Activated effector memory CD4-positive, alpha-beta T cell treated with anti-CD3 and anti-CD28 coated beads, Interleukin-2, amount 50 U/mL, for 16 hours (primary cell): Measurements from ENCODE around the gene TMEM272.
"Not testable (repeated sequence)": the region's sequence is repeated elsewhere in the genome, so short reads cannot be mapped to it uniquely, and the experiment has no call there.

ENCODE experiments used
- DNase-seq: peaks from one replicate; pipeline ENCODE4 v3.0.0-alpha.2; 2020

The TMEM272 gene

DNA sequence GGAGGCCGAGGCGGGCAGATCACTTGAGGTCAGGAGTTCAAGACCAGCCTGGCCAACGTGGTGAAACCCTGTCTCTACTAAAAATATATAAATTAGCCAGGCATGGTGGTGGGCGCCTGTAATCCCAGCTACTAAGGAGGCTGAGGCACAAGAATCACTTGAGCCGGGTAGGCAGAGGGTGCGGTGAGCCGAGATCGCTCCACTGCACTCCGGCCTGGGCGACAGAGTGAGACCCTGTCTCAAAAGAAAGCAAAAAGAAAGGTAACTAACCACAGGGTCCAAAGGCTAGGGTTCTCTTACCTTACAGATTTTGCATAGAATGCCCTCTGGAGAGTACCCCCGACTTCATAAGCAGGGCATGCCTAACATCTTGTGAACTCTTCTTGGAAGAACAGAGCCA lies 20.3 kb downstream of the TMEM272 start:
- not testable (repeated sequence) for DNase-seq

DNA sequence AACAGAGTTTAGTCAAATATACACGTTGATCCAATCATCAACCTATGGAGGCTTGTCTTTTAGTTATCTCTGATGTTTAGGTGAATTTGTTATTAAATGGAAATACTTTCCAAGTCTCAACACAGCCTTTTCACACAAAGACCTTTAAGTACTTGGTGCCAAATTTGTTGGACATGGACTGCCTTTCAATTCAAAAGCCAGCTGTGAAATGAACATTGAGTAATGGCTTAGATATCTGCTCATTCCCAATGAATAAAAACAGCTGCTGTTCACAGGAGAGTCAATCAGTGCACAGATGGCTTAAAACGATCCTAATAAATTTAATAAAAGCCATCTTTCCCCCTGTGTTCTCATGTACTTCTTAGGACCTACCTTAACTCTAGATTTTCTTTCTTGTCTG lies 21.1 kb downstream of the TMEM272 start:
- no peak for DNase-seq

DNA sequence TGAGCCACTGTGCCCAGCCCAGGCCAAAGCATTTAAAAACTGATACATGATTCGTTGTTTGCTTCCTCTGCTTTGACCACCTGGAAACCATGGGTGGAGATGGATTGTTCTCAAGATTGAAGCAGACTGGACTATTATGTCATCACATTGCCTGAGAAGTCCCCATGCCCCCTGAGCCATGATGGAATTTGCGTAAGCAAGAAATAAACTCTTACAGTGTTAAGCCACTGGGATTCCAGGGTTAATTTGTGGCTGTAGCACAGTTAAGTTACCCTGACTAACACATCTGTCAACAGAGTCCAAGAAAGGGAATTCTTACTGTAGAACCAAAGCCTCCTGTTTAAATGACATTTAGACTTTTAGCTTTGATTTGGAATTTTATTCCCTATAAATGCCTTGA lies 21.6 kb downstream of the TMEM272 start:
- DNase-seq = no peak

DNA sequence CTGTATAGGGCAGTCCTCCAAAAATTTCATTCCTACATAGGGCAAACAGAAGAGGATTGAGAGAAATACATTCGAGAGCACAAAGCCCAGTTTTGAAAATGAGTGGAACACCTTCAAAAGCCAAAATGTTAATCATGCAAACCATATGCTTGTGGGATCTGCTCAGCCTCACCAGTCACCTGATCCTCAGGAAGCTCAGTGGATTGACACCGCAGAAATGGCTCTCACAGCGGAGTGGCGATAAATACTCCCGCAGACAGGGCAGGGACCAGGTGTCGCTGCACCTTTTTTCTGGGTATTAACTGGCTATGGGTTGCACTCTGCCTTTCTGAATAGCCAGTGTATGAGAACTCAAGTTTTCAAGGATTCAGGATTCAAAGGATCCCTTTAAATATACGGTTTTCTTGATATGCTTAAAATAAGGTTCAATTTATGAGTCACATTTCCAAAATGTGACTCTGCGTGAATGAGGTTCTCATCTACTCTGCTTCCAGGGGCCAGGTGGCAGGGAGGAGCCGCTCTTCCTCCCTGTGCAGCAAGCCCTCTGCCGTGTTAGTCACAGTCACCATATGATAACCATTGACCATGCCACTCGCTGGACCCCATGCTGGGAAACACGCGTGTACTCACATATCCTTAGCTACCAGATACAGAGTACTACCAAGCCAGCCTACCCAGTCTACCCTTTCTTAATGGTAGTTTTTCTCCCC lies 22.7 kb downstream of the TMEM272 start:
- peak; percentile 71 for DNase-seq

DNA sequence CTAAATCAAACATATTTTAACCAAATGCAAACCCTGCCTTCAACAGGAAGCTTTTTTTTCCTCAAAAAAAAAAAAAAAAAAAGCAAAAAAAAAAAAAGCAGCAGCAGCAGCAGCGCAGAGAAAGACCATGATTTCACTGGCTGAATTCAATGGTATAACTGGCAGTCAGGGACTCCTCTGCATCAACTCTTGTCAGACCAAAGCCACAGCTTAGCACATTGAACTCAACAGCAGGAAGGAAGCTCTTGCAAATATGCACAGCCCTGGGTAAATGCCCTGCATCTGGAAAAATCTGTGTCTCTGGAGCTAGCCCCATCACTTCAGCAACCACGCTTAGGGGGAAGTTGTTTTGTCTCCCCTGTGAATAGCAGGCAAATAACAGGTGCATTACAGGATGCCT lies 23.4 kb downstream of the TMEM272 start:
- DNase-seq = no peak

DNA sequence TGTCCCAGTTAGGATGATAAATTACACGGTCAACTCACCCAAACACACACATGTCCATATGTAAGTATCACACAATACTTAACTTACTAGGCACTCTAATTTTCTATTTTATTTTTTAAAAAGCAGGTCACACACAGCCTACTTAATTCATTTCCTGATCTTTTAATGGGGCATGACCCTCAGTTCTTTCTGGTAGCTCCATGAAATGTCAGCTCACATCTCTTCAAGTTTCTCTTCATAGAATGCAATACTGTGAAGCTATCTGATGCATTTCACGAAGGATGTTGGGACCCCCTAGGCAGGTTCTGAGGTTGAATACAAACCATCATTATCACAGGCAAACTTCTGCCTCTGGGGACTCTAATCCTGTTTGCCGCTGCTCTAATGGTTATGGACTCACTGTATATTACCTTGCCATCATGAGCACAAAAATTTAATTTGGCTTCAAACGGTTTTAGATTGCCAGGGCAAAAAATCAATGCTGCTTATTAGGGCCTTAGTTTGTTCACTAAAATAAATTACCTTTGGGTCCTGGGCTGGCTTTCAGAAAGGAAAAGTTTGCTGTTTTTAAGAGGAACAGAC lies 24.9 kb downstream of the TMEM272 start:
- peak; percentile 21 for DNase-seq

DNA sequence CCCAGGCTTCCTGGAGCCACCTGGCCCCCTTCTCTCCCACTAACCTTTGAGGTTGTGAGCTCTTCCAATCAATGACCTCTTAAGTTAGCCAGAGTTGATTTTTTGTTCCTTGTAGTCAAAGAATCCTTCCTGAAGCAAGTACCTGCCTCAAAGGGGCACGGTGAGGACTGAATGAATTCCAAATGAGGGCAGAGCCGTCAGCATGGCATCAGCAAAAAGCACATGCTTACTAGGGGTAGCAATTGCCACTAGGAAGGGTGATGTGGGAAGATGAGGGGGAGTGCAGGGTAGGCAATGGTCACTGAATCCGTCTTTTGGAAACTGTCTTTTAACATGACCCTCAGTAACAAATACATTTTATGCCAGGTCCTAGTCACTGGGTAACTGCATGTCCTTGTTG lies 25.4 kb downstream of the TMEM272 start:
- no peak for DNase-seq

DNA sequence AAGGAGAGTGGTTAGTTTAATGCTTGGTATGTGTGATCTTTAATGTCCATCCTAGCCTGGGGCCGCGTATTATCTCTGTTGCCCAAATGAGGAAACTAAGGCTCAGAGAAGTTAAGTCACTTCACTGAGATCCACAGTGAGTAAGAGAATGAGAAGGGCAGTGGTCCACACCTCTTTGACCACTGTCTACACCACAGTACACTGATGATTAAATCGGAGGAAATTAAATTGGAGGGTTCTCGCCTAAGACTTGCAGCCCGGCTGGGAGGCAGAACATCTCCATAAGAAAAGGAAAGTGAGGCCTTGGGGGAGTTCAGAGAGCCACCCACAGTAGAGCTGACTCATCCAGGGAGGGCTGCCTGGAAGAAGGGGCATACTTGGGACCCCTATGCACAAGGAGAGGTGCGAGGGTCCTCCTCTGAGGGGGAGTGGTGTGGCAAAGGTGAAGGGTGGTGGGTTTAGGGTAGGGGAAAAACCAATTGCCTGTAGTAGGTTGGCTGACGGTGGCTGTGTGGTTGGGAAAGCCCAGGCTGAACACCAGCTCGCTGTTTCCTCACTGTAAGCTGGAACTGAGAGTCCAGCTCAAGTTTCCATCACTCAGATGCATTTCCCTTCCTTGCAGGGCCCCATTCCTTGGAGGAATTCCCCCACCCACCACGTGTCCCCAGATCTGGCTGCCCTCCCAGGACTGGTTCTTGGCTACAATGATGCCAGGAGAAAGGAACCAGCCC lies 26.0 kb downstream of the TMEM272 start:
- peak; percentile 83 for DNase-seq

DNA sequence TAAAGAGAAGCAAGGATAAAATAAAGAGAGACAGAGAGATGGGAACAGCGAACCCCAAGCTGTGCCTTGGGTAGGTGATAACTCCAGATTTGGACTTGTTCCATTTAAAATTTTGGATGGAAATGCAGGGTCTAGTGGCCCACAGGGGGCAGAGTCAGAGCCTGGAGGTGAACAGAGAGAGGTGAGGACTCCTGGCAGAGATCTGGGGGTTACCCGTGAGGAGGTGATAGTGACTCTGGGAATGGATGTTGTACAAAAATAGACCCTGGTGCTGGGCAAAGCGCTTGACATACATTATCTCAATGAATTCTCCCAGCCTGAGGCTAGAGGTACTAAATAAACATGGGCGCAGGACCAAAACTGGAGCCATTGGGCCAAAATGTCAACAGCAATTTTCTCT lies 26.7 kb downstream of the TMEM272 start:
- no peak for DNase-seq

DNA sequence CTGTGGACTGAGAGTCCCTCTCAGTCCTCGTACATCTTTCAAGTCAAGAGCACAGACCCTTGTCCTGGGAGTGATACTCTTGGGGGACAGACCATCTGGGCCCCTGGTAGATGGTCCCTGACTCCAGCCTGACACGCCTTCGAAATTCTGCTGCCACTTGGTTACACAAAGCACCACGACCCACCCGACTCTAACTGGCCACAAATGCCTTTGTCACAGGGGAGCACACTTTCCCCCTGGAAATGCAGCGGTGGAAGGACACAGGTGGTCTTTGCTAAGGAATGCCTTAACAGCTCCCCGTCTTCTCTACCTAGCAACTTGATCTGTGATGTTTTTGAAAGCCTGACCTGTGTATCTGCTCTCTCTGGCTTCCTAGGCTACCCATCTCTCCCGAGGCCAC lies 27.3 kb downstream of the TMEM272 start:
- no peak for DNase-seq

DNA sequence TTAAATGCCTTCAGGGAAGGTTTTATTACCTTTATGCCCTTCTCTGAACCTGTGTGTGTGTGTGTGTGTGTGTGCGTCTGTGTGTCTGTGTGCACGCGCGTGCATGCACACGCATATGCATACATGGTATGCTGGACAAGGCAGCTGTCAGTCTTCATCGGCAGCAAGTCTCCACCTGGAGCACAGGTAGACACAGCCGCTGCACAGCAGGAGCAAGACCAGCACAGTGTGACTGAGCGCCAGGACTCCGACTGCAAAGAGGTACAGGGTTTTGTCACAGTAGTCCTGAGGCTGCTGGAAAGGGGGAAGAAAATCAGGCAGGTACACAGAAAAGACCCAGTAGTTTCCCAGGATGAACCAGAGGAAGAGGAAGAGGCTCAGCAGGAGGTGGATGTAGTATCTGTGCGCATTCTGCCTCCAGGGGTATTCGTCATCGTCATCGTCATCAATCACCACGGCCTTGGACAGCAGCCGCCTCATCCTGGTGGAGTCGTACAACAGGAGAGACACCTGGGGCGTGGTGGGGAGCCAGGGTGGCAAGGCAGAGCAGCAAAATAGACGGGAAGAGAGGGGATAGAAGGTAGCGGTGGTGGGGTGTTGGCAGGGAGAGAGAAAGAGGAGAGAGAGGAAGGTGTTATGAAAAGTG lies 28.2 kb downstream of the TMEM272 start:
- no peak for DNase-seq

DNA sequence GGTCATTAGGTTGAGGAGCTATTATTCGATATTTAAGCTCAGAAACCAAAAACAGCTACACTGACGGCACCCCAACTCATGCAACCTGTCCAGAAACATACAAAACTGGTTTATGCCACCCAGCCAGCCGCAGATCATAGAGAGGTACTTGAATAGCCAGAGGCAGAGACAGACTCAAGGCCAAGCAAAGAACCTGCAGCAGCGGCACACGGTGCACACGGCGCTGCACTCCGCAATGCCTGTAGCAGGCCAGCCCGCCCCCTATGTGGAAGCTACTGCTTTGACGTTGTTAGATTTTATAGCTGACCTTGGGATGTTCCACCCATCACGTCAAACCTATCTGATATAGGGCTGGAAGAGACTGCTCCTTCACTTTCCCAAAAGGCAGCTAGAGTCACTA lies 29.1 kb downstream of the TMEM272 start:
- DNase-seq = no peak

DNA sequence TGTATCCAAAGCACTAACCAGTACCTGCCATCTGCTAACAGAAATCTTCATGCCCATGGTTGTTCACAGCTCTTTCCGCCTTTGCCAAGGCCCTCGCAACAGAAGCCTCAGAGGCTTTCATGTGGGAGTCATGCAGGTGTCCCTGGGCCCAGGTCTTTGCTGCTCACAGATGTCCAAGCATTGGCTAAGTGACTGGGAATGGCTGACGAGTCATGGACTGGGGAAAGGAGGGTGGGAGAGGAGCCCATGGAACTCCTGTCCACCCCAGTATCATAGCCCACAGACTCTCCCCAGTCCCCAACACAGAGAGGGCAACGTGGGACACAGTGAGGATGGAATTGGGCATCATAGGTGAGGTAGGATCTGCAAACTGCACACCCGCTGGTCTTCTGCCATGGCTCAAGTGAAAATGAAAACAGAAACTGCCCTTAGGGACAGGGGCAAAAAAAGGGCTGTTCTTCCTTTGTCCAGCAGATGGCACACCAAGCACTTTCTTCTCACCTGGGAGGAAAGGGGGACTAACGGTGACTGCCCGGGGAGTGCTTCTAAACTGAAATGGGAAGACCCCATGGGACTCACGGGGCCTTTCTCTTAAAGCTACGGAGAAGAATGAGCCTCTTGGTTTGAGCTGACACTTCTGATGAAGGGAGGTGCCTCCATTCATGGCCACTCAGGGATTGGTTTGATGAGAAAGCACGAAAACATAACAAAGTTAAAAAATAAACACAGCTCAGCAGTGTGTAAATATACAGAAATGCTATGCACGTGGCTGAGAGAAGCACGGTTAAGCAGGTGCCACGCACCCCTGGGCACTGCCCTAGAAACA lies 29.9 kb downstream of the TMEM272 start:
- DNase-seq = peak; percentile 89

DNA sequence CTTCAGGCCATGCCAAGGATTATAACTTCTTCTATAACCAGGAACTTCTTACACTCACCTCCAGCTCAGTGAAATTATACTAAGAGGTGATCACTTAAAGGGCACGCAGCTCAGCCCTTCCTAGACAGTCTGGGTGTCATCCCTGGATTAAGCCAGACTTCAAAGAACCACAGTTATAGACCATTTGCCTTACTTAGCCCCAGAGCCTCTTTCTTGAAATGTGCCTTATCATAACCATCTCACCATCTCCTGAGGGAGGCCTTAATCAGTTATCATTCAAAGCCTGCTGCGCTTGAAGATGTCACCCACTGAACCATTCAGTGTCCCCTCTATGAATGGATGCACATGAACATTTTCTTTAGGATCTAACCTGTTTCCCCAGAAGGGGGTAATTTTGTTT lies 30.9 kb downstream of the TMEM272 start:
- no peak for DNase-seq

DNA sequence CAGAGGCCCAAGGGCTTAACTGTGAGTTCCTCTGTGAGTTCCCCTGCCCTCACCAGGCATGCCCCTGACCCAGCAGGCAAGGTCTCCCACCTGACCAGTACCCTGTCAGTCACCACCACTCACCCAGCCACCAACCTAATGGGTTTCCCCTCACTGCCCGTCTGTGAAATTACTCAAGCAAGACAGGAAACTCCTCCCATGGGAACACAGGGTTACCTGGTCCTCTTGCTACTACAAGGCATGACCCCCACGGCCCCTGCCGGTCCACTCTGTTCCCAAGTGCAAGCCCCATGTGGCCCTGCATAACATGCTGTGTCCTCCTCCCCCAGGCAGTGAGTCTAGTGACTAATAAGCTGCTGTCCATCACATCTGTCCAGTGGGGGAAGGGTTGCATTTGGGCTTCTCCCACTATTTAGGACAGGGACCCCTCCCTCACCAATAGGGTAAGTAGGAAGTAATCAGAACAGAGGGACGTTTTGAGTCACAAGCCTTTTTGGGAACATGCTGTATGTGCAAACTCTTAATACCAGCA lies 33.0 kb downstream of the TMEM272 start:
- DNase-seq = no peak

DNA sequence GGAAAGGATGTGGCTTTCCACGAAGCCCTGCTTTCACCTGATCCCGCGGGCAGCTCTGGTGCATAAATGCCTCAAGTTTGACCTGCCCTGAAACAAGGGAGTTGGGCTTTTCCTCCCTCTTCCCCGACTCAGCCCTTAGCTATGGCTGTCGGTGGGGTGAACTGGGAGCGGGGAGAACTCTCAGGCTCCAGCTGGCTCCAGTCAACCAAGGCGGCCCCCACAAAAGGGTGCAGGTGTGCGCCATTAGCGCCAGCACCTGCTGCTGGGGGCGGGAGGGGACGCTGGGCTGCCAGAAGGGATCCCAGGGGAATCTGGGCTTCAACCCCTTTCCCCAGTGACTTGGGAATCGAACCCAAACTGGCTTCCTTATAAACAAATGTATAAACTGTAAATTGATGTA lies 33.9 kb downstream of the TMEM272 start:
- no peak for DNase-seq

DNA sequence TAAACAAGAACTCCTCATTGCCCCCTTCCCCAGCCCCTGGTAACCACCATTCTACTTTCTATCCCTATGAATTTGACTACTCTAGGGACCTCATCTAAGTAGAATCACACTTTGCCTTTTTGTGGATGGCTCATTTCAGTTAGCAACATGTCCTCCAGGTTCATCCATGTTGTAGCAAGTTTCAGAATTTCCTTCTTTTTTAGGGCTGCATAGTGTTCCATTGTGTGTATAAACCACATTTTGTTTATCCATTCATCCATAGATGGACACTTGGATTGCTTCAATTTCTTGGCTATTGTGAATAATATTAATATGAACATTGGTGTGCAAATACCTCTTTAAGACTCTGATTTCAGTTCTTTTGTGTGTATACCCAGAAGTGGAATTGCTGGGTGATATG lies 36.2 kb downstream of the TMEM272 start:
- DNase-seq = no peak

DNA sequence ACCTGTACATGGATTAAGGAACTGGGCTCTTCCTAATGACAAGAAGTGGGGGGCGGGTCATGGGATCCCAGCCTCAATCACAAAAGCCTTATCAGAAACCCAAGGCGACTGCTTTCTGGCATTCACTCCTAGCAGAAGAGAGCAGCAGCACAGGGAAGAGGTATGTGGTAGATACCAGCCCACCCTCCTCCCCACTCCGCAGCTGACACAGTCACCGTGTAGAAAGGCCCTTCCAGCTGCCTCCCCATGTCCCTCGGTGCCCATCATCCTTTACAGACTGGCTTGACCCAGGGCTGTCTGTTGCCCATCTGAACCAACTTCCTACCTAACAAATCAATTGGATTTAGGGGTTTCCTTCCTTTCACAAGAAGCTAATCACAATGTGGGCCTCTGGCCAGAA lies 37.9 kb downstream of the TMEM272 start:
- no peak for DNase-seq

DNA sequence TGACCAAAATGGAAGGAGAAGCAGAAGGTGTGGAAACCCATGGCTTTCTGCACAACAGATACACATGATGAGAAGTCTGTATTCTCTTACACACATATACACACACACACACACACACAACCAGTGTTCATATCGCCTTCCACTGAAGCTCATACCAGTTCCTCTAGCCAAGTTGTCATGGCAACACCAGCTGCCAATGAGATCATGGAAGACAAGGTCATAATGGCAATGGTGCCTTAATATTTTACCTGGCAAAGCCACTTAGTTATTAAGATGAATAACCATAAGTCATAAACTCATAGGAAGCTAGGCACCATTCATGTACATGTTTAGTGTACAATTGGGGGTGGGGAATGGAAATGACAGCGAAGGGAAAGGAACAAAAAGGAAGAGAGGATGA lies 38.4 kb downstream of the TMEM272 start:
- no peak for DNase-seq

DNA sequence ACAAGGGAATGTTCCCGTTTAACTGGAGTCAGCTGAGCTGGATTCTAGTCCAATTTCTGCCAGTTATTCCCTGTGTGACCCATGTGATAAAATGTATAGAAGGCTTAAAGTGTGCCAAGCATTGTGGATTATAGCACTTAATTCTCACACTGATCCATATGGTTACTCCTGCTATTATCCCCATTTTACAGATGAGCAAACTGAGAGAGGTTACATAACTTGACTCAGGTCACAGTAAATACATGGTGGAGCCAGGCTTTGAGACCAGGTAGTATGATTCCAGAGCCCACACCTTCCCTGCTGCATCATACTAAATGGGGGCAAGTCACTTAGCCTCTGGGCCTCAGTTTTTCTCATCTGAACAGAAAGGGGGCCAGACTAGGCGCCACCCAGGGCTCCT lies 39.1 kb downstream of the TMEM272 start:
- no peak for DNase-seq

DNA sequence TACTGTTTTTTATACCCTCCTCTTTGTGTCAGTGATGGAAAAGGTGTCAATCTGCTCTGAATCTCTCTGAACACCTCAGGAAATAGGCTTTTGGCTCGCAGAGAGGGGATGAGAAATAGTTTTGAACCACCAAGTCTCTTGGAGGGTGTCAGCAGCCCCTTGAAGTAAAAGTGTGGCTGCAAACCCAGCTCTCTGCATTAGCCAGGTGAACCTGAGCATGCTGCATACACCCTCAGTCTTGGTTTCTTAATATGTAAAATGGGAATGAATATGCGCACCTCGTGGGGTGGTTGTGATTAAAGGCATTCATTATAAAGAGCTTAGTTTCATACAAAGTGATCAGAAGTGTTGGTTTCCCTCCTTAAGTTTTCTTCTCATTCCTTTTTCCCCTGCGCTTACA lies 39.7 kb downstream of the TMEM272 start:
- no peak for DNase-seq

DNA sequence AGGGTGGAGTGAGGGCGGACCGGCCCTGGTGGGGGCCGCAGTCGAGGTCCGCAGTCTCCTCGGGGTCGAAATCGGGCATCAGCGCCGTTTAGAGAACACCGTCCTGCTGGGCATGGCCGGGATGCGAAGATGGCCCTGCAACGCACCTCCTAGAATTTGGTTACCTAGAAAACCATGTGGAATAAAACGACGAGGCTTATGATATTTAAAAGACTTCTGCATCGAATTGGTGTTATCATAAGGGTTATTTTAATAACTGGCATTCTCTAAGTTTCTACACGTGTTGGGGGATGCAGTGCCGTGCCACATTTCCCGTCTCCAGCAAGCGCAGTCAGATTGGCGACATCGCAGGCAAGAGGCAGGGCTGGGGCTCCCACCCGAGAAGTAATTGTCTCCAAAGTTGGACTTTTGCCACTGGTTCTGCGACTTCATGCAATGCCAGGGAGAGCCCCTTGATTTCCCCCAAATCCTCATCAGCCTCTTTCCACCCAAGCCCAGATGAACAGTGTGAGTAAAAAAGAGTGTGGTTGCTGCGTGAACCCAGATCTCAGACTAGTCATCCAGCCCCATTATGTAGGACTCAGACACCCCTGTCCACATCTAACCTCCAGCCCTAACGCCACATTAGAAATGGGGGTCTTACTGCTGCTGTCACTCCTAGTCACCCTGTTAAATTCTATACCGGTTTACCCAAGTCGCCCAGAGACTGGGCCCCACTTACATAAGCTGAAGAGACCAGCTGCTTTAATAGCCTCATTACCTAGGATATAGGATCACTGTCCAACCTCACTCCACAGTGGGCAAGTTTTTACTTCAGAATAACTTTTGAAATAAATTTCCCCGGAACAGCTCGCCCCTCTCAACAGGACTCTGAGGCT lies 40.4 kb downstream of the TMEM272 start:
- DNase-seq = peak; percentile 77
